ENCODE results near the gene PDE4A. TPM values are rescaled to one million over a fixed set of nuclear protein-coding genes. Genes with fewer than 3 reads are reported as not detected.
A peak's percentile ranks its signal among the peaks of the same experiment; 100 is the strongest.

PDE4A gene
- total and polyA plus RNA-seq, 2 of the 13 experiments (the other 11 are each of a cell fraction or from before 2014, with no cell fraction given) = 1.1 to 4.1 TPM

DNA sequence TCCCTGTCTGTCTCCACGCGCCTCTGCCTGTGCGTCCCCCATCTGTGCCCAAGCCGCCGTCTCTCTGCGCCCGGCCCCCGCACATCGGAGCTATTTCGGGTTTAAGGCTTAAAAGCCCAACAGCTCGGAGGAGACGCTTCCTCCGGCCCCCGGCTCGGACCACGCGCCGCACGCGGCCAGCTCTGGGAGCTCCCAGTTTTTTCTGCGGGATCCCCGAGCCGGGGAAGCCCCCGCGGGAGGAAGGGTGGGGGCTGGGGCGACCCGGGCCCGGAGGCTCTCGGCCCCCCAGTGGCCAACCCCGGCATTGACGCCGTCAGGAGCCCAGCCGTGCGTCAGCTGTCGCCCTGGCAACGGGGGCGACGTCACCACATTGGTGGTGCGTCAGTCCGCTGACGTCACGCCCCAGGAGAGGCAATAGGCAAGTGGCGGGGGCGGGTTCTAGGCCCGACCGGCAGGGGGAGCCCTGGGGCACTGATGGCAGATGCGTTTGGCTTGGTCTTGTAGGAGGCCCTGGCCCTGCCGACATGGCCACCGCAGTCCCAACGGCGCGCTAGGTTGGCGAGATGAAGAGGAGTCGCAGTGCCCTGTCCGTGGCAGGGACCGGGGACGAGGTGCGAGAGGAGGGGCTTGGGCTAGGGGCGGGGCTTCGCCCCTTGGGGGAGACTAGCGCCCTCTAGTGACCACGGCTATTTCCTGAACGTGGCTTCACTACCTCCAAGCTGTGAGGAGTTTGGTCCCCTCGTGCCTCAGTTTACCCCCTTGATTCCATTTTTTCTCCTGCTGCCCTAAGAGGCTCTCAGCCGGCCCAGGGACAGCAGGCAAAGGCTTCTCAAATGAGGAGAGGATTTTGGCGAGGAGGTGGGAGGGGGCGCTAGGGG, 3.7 kb upstream of the PDE4A start (continued):
- TF ChIP-seq, protein P1, sequence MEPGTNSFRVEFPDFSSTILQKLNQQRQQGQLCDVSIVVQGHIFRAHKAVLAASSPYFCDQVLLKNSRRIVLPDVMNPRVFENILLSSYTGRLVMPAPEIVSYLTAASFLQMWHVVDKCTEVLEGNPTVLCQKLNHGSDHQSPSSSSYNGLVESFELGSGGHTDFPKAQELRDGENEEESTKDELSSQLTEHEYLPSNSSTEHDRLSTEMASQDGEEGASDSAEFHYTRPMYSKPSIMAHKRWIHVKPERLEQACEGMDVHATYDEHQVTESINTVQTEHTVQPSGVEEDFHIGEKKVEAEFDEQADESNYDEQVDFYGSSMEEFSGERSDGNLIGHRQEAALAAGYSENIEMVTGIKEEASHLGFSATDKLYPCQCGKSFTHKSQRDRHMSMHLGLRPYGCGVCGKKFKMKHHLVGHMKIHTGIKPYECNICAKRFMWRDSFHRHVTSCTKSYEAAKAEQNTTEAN (CRISPR knock-in tag; conservative IDR thresholded peaks at IDR 0.05) = peak; percentile 70; the same call in 1 of the 2 replicates
- TF ChIP-seq ADNP (CRISPR knock-in tag; IDR thresholded peaks at IDR 0.05) (peak; percentile 86), ZNF644 (CRISPR knock-in tag; IDR thresholded peaks at IDR 0.05; ENCODE audit: low read depth) (no peak), ONECUT2 (CRISPR knock-in tag; IDR thresholded peaks at IDR 0.05) (0 out of 2 replicates have a peak, but pooled peaks have one; percentile 31), CAMTA2 (CRISPR knock-in tag; IDR thresholded peaks at IDR 0.05; ENCODE audit: borderline replicate concordance) (0 out of 2 replicates have a peak, but pooled peaks have one; percentile 55), ZNF883 (CRISPR knock-in tag; IDR thresholded peaks at IDR 0.05; ENCODE audit: not compliant biosample characterization) (no peak), AGO2 (optimal IDR thresholded peaks at IDR 0.05; ENCODE audit: low read depth, low read length) (no peak), ARNT2 (CRISPR knock-in tag; IDR thresholded peaks at IDR 0.05; ENCODE audit: low read depth) (0 out of 2 replicates have a peak, but pooled peaks have one; percentile 79), EEA1 (CRISPR knock-in tag; IDR thresholded peaks at IDR 0.05; ENCODE audit: borderline replicate concordance) (no peak), ZFP82 (CRISPR knock-in tag; IDR thresholded peaks at IDR 0.05; ENCODE audit: borderline replicate concordance) (no peak), XRCC5 (optimal IDR thresholded peaks at IDR 0.05; ENCODE audit: low read length) (peak; percentile 90), ZKSCAN1 (IDR thresholded peaks at IDR 0.05; ENCODE audit: low read length) (no peak), ZNF225 (CRISPR knock-in tag; IDR thresholded peaks at IDR 0.05) (peak; percentile 53; the same call in 1 of the 2 replicates), IRF2 (CRISPR knock-in tag; IDR thresholded peaks at IDR 0.05) (peak; percentile 86; the same call in 1 of the 2 replicates), ZNF543 (CRISPR knock-in tag; IDR thresholded peaks at IDR 0.05) (0 out of 2 replicates have a peak, but pooled peaks have one; percentile 55), ZNF260 (CRISPR knock-in tag; IDR thresholded peaks at IDR 0.05; ENCODE audit: borderline replicate concordance, low read depth) (no peak), MYNN (CRISPR knock-in tag; IDR thresholded peaks at IDR 0.05; ENCODE audit: low read depth) (no peak), ZFP62 (CRISPR knock-in tag; IDR thresholded peaks at IDR 0.05) (no peak), RFX5 (IDR thresholded peaks at IDR 0.05; ENCODE audit: low read depth, low read length) (peak; percentile 93), ETV6 (CRISPR knock-in tag; conservative IDR thresholded peaks at IDR 0.05) (no peak)
- TF ChIP-seq, protein P2, sequence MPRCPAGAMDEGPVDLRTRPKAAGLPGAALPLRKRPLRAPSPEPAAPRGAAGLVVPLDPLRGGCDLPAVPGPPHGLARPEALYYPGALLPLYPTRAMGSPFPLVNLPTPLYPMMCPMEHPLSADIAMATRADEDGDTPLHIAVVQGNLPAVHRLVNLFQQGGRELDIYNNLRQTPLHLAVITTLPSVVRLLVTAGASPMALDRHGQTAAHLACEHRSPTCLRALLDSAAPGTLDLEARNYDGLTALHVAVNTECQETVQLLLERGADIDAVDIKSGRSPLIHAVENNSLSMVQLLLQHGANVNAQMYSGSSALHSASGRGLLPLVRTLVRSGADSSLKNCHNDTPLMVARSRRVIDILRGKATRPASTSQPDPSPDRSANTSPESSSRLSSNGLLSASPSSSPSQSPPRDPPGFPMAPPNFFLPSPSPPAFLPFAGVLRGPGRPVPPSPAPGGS (CRISPR knock-in tag; IDR thresholded peaks at IDR 0.05) = peak; percentile 87; the same call in 1 of the 2 replicates
- TF ChIP-seq, protein P3, sequence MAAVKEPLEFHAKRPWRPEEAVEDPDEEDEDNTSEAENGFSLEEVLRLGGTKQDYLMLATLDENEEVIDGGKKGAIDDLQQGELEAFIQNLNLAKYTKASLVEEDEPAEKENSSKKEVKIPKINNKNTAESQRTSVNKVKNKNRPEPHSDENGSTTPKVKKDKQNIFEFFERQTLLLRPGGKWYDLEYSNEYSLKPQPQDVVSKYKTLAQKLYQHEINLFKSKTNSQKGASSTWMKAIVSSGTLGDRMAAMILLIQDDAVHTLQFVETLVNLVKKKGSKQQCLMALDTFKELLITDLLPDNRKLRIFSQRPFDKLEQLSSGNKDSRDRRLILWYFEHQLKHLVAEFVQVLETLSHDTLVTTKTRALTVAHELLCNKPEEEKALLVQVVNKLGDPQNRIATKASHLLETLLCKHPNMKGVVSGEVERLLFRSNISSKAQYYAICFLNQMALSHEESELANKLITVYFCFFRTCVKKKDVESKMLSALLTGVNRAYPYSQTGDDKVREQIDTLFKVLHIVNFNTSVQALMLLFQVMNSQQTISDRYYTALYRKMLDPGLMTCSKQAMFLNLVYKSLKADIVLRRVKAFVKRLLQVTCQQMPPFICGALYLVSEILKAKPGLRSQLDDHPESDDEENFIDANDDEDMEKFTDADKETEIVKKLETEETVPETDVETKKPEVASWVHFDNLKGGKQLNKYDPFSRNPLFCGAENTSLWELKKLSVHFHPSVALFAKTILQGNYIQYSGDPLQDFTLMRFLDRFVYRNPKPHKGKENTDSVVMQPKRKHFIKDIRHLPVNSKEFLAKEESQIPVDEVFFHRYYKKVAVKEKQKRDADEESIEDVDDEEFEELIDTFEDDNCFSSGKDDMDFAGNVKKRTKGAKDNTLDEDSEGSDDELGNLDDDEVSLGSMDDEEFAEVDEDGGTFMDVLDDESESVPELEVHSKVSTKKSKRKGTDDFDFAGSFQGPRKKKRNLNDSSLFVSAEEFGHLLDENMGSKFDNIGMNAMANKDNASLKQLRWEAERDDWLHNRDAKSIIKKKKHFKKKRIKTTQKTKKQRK (IDR thresholded peaks at IDR 0.05; ENCODE audit: low read length) = no peak
